Peyer's patch (tissue), 4 donors: ENCODE measurements around the gene TEAD1.

Source experiments
- POLR2A ChIP-seq, 2 donors: fragments of 450-650 bp; IDR thresholded peaks; one replicate each; pipeline ENCODE4 v1.5.1; 2017; ENCODE audit warnings: antibody characterized with exemption in 2 of 2, mild to moderate bottlenecking in 2 of 2, moderate library complexity in 2 of 2
- TF ChIP-seq, protein P1 (sequence below), 6 experiments: fragments of 450-650 bp in 4 of 6; fragments of 200-600 bp in 2 of 6; sonication (generic) in 1 of 6; IDR thresholded peaks; one replicate each; pipeline ENCODE4 v1.5.1; 2017 to 2019; ENCODE audit warnings: antibody characterized with exemption in 6 of 6, mild to moderate bottlenecking in 3 of 6, moderate library complexity in 1 of 6

DNA sequence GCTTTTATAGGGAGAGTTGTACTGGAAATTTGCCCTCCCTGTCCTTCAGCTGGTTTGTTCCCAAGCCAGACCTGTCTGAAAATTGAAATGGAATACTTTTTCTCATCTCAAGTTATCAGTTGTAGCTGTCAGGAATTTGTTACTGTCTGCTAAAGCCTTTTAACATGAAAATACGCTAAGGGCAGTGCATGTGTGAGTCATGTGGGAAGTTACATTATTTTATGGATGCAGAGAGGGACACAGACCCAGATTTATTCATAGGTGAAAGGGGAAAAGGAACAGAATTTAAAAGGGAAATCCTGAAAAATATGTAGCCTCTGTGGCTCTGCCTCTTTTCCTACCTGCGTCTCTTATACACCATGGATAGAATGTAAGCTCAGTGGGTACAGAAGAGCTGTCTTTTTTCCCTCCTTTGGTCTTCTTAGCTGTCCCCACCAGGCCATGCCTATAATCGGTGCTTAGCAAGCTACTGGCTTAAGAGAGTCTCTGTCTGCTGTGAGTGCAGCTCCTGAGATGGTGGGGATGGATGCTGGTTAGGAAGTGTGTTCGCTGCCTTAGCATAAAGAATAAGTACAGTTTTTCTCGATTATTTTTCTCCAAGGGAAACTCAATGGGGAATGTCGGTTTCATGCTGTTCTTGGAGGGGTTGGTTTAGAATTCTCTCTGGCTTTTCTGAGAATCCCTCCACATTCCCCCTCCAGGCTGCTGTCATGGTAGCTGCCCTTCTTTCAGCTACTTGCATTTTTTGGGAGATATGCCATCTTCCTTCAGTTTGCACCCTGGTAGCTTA, 166.8 kb downstream of the TEAD1 start:
- TF ChIP-seq, protein P1, sequence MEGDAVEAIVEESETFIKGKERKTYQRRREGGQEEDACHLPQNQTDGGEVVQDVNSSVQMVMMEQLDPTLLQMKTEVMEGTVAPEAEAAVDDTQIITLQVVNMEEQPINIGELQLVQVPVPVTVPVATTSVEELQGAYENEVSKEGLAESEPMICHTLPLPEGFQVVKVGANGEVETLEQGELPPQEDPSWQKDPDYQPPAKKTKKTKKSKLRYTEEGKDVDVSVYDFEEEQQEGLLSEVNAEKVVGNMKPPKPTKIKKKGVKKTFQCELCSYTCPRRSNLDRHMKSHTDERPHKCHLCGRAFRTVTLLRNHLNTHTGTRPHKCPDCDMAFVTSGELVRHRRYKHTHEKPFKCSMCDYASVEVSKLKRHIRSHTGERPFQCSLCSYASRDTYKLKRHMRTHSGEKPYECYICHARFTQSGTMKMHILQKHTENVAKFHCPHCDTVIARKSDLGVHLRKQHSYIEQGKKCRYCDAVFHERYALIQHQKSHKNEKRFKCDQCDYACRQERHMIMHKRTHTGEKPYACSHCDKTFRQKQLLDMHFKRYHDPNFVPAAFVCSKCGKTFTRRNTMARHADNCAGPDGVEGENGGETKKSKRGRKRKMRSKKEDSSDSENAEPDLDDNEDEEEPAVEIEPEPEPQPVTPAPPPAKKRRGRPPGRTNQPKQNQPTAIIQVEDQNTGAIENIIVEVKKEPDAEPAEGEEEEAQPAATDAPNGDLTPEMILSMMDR (IDR thresholded peaks at IDR 0.05), result no peak
- no peak for TF ChIP-seq POLR2A (IDR thresholded peaks at IDR 0.05)
